ENCODE measurements around the gene APCDD1L. TPM values are rescaled to one million over a fixed set of nuclear protein-coding genes. Genes with fewer than 3 reads are reported as not detected.

Gene APCDD1L
- polyA plus RNA-seq, 1 donor = 5.4 TPM

Other genes starting within 250 kb of the APCDD1L start
- gene RAB22A, start 205.7 kb downstream of the APCDD1L start, polyA plus RNA-seq (ENCODE audit: insufficient read length) = 13.5 TPM
- 54.2 TPM for gene VAPB, start 126.2 kb downstream of the APCDD1L start, polyA plus RNA-seq (ENCODE audit: insufficient read length)
- gene STX16, start 135.9 kb upstream of the APCDD1L start, polyA plus RNA-seq (ENCODE audit: insufficient read length) = 71.0 TPM
- 42.6 TPM for gene NPEPL1, start 177.4 kb upstream of the APCDD1L start, polyA plus RNA-seq (ENCODE audit: insufficient read length)